Right lobe of liver (tissue), 6 donors: ENCODE measurements around the gene PROCA1. TPM values are rescaled to one million over a fixed set of nuclear protein-coding genes. Genes with fewer than 3 reads are reported as not detected.
A peak's percentile ranks its signal among the peaks of the same experiment; 100 is the strongest.

ENCODE experiments used
- ATAC-seq, 4 donors: fragments of 200-7000 bp; cut with Tn5 transposase; one replicate each; pipeline ENCODE4 v1.9.1; 2020; ENCODE audit warnings: mild to moderate bottlenecking in 4 of 4, moderate library complexity in 4 of 4
- DNase-seq, 3 donors: peaks; one replicate each; pipeline ENCODE4 v3.0.0-alpha.2; 2020
- H3K27ac ChIP-seq, 3 donors: fragments of 200-600 bp; one replicate each; pipeline ENCODE4 v1.8.0; 2022
- H3K27me3 ChIP-seq, 2 donors: fragments of 200-600 bp; one replicate each; pipeline ENCODE4 v1.8.0; 2022
- H3K36me3 ChIP-seq, 4 donors: fragments of 200-600 bp; sonication (generic) in 1 of 4; one replicate each; pipeline versions ENCODE4 v1.5.1 to v1.8.0; 2017 to 2022; ENCODE audit warnings: control low read depth in 1 of 4
- H3K4me1 ChIP-seq, 4 donors: fragments of 200-600 bp; sonication (generic) in 1 of 4; one replicate each; pipeline versions ENCODE4 v1.5.1 to v1.8.0; 2017 to 2022; ENCODE audit warnings: control low read depth in 1 of 4
- H3K4me3 ChIP-seq, 3 donors: fragments of 200-600 bp; one replicate each; pipeline ENCODE4 v1.8.0; 2022
- H3K9me3 ChIP-seq, 4 donors: fragments of 200-600 bp; sonication (generic) in 1 of 4; one replicate each; pipeline versions ENCODE4 v1.5.1 to v1.8.0; 2017 to 2022; ENCODE audit warnings: control low read depth in 1 of 4
- POLR2A ChIP-seq: fragments of 450-650 bp; IDR thresholded peaks from one replicate; pipeline ENCODE4 v1.6.1; 2017; ENCODE audit warnings: antibody characterized with exemption, mild to moderate bottlenecking
- WGBS: methylation state at CpG from one replicate; pipeline ENCODE4 v1.1.6; 2018; ENCODE audit warnings: low coverage, low lambda C conversion rate; ENCODE audit not compliant: insufficient coverage; ENCODE audit errors: missing lambda C conversion rate; 5-methylcytosine and 5-hydroxymethylcytosine counted together
- intact Hi-C, 2 donors: fragments of 100-400 bp; cut with DNase I; formaldehyde crosslinking; loops; one replicate each; pipeline versions ENCODE4 v1.11.2 to v1.14.1; 2022
- total RNA-seq, 6 experiments: library from RNA; depleted of rRNA in 2 of 6; stranded (reverse); fragments of >200 nt in 2 of 6; fragmentation: NEBNext Ultra II Directional in 3 of 6; extraction: Animal tissue kit (Norgen Biotek cat#: 25700) in 3 of 6; gene quantifications; one replicate each; pipeline versions ENCODE4 v1.1.0 to v1.2.4, GENCODE V29; 2016 to 2023
- TF ChIP-seq, protein P1 (sequence below), 4 donors: fragments of 200-600 bp in 3 of 4; fragments of 450-650 bp in 1 of 4; IDR thresholded peaks; one replicate each; pipeline versions ENCODE4 v1.5.1 to v1.8.0; 2016 to 2022; ENCODE audit warnings: antibody characterized with exemption in 4 of 4, mild to moderate bottlenecking in 2 of 4
- donor health status: DM: no; HTN: yes; CAD: no.
- donor health status: DM: no; HTN: no; CAD: no.
- donor health status: DM: no; HTN: no; CAD: no.
- donor health status: DM: no; HTN: yes; CAD: no.
- donor health status: DM: no; HTN: yes; CAD: no.

PROCA1 gene
- total RNA-seq, 6 experiments from 2014 or later: 0.18 to 0.97 (median 0.54) TPM; not detected in 1

DNA sequence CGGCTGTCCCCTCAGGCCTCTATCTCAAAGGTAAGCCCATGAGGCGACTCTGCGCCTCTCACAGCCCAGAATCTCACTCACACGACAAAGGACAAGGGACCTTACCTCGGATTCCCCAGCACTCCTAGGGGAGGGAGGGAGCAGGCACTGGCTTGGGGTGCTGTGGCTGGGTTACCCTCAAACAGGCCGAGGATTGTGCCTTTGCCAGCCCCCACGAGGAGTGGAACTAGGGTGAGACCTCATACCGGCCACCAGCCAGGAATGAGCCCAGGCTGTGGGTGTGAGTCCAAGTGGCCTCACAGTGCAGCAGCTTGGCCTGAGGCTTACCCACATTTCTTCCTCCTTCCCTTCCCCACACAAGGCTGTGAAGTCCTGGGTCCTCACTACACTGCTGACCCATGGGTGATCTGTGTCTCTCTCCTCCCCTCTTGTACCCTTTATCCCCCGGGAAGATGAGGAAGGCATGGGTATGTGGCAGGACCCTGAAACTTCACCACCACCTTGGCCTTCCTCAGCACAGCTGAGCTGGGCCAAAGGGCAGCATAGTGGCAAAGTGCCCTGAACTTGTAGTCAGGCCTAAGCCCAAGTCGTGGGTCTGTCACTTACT, 5.9 kb downstream of the PROCA1 start:
- H3K27ac ChIP-seq: no peak overlapping the region

DNA sequence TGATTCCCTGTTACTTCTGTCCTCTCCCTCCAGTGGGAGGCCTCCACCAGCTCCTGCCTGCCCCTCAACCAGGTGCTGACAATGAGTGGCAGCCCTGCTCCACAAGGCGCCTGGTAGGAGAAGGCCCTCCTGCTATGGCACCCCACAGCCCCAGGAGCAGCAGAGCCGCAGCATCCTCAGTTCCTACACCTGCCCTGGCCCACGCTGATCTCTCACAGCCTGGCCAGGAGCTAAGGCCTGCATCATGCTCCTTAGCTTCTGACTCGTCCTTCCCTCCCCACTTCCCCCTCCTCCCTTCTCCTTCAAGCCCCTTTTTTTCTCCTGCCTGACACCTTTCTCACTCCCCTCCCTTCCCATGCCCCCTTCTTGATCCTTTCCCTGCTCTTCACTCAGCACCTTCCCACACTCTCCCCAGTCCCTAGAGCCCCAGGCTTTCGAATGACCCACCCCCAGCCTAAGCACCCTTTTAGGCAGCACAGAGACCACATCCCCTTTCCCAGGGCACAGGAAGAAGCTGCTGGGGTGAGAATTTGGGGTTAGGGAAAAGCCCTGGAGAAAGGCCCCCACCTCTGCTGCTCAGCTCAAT, 6.5 kb downstream of the PROCA1 start:
- intact Hi-C loops: no loop called here
- no peak for DNase-seq
- peak in 1 of 4 donors; percentile 2 for ATAC-seq

More for the DNA sequence above, 5.9 kb downstream of the PROCA1 start:
- Histone ChIP-seq H3K9me3 (no peaks in the 10 kb centered on the region), H3K4me3 (no peak overlapping the region), H3K27me3 (no peaks in the 10 kb centered on the region), H3K4me1 (peaks cover 0 to 15% (median 5%) of the 10 kb centered on the region in 4 donors), H3K36me3 (peaks cover 0 to 30% (median 9%) of the 10 kb centered on the region in 4 donors)
- WGBS: 60% methylated on average over 6 of the region's 10 CpGs
- TF ChIP-seq POLR2A: no peak
- TF ChIP-seq, protein P1, sequence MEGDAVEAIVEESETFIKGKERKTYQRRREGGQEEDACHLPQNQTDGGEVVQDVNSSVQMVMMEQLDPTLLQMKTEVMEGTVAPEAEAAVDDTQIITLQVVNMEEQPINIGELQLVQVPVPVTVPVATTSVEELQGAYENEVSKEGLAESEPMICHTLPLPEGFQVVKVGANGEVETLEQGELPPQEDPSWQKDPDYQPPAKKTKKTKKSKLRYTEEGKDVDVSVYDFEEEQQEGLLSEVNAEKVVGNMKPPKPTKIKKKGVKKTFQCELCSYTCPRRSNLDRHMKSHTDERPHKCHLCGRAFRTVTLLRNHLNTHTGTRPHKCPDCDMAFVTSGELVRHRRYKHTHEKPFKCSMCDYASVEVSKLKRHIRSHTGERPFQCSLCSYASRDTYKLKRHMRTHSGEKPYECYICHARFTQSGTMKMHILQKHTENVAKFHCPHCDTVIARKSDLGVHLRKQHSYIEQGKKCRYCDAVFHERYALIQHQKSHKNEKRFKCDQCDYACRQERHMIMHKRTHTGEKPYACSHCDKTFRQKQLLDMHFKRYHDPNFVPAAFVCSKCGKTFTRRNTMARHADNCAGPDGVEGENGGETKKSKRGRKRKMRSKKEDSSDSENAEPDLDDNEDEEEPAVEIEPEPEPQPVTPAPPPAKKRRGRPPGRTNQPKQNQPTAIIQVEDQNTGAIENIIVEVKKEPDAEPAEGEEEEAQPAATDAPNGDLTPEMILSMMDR (IDR thresholded peaks at IDR 0.05): no peak
- intact Hi-C loops: no loop called here
- DNase-seq: no peak
- peak in 1 of 4 donors; percentile 2 for ATAC-seq

DNA sequence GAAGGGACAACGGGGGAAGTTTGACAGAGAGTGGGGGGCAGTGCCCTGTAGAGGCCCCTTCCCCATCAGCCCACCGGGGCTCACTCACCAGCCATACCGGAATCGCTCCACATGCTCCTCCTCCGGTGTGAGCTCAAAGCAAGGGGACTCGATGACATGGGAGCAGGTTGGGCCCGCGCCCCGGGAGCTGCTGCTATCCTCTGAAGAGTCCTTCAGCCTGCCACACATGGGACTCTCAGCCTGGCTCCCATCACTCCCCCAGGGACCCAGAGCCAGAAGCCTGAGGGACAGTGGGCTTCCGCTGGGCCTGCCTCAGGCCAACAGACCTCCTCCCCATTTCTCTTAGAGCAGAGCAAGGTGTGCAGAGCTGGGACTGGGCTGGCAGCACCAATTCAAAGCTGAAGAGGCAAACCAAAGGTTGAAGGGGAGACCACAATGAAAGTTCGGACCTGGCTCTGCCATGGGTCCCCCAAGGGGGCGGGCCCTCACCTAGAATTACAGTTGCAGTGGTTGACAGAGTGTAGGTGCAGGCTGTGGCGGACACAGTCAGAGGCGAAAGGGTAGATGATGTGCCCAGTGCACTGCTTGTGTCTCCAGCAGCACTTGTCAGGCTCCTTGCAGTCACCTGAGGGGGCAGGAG, 7.3 kb downstream of the PROCA1 start:
- no peak for DNase-seq
- no peak for ATAC-seq
- H3K27ac ChIP-seq: no peak overlapping the region
- H3K9me3 ChIP-seq: no peaks in the 10 kb centered on the region
- H3K4me1 ChIP-seq: peaks cover 0 to 15% (median 0%) of the 10 kb centered on the region in 4 donors
- no peak for TF ChIP-seq POLR2A
- TF ChIP-seq, protein P1 (IDR thresholded peaks at IDR 0.05): no peak
- H3K36me3 ChIP-seq: peaks cover 6 to 45% (median 21%) of the 10 kb centered on the region in 4 donors
- 100% methylated on average over 1 of the region's 14 CpGs for WGBS
- no peak overlapping the region for H3K4me3 ChIP-seq
- intact Hi-C loops: no loop called here
- H3K27me3 ChIP-seq: no peaks in the 10 kb centered on the region

More for the DNA sequence above, 6.5 kb downstream of the PROCA1 start:
- H3K36me3 ChIP-seq: peaks cover 3 to 37% (median 14%) of the 10 kb centered on the region in 4 donors
- no peak overlapping the region for H3K4me3 ChIP-seq
- H3K4me1 ChIP-seq: peaks cover 0 to 15% (median 2%) of the 10 kb centered on the region in 4 donors
- H3K27me3 ChIP-seq: no peaks in the 10 kb centered on the region
- 85% methylated on average over 2 of the region's 5 CpGs for WGBS
- no peak overlapping the region for H3K27ac ChIP-seq
- no peaks in the 10 kb centered on the region for H3K9me3 ChIP-seq
- TF ChIP-seq POLR2A: no peak
- TF ChIP-seq, protein P1 (IDR thresholded peaks at IDR 0.05): no peak

DNA sequence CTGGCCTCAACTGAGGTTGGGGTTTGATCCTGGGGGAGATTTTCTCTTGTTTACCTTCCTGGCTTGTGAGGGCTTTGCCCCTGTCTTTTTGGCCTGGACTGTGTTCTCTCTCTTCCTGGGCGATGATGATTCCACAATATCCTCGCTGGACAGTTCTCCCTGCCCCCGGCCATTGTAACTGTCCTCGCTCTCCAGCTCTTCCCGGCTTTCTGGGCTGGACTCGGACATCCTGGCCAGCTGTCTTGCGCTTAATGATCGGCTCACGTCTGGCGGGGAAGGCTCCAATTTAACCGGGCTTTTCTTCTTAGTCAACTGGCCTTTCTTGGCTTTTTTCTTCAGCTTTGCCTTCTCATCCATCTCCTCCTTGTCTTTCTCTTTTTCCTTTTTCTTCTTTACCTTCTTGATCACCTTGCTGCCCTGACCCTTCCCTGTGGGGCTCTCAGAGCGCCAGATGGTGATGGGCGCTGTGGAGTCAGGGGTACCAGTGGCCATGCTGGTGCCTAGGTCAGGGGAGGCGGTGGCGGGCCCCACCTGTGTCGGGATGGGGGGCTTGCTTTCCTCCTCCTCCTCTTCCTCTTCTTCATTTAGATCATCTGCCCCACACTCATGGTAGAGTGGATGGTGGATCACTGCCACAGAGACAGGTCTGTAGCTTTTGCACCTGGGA, 8.0 kb downstream of the PROCA1 start:
- H3K4me3 ChIP-seq: no peak overlapping the region
- H3K4me1 ChIP-seq: peaks cover 0 to 15% (median under 1%) of the 10 kb centered on the region in 4 donors
- no peaks in the 10 kb centered on the region for H3K9me3 ChIP-seq
- H3K27me3 ChIP-seq: no peaks in the 10 kb centered on the region
- H3K36me3 ChIP-seq: peaks cover 6 to 52% (median 23%) of the 10 kb centered on the region in 4 donors
- ATAC-seq (no peak), DNase-seq (no peak)
- no peak for TF ChIP-seq POLR2A
- TF ChIP-seq, protein P1 (IDR thresholded peaks at IDR 0.05): no peak
- 77% methylated on average over 11 of the region's 16 CpGs for WGBS
- intact Hi-C loops: no loop called here
- no peak overlapping the region for H3K27ac ChIP-seq
